ENCODE results near the gene AK1. TPM values are rescaled to one million over a fixed set of nuclear protein-coding genes. Genes with fewer than 3 reads are reported as not detected.

The AK1 gene
- total RNA-seq, 1 experiment from 2014 or later: 84.5 TPM

GRCh38 chr9:127856094-127856728 is 21.3 kb downstream of the AK1 start:
- Histone ChIP-seq H3K36me3 (ENCODE audit: low read depth) (no peaks in the 10 kb centered on the region), H3F3A (ENCODE audit: insufficient read depth, low read depth) (peaks cover 5% of the 10 kb centered on the region; the same call in 1 of the 2 replicates), H3K27ac (no peak overlapping the region), H3K27me3 (ENCODE audit: insufficient read depth, low read depth) (no peaks in the 10 kb centered on the region), H3K9me2 (ENCODE audit: insufficient read depth) (no peaks in the 10 kb centered on the region), H3K4me3 (no peak overlapping the region), H3K4me2 (no peak overlapping the region), H2AFZ (no peak overlapping the region), H3K9me3 (ENCODE audit: insufficient read depth, low read depth) (no peaks in the 10 kb centered on the region), H4K20me1 (ENCODE audit: insufficient read depth) (no peaks in the 10 kb centered on the region), H3K4me1 (replicated peaks; ENCODE audit: insufficient read depth) (peaks cover 16% of the 10 kb centered on the region), H3K79me2 (ENCODE audit: low read depth) (no peaks in the 10 kb centered on the region)
- no TSS peak for BruUV-seq (replicated peaks)
- no peak for DNase-seq
- intact Hi-C loops (cut with micrococcal nuclease; ENCODE audit: unreplicated experiment): no loop called here
- TF ChIP-seq EZH2 (IDR thresholded peaks at IDR 0.05; ENCODE audit: low read depth): no peak
- TF ChIP-seq CTCF (conservative IDR thresholded peaks at IDR 0.05): no peak
- POLR2A ChIA-PET (ENCODE audit: unreplicated experiment): no interaction called here
- CTCF ChIA-PET: interaction anchor here (0.6 kb wide), 1 partner anchor 58 kb away, joined by 4 read pairs; no protein-coding TSS in a partner anchor

GRCh38 chr9:127855522-127855921 is 22.0 kb downstream of the AK1 start:
- CTCF ChIA-PET: interaction anchor here (0.6 to 1.6 kb wide), 2 partner anchors 18 to 57 kb away, joined by 3 to 4 read pairs; no protein-coding TSS in a partner anchor
- H3K27ac ChIP-seq: no peak overlapping the region
- POLR2A ChIA-PET (ENCODE audit: unreplicated experiment): interaction anchor here (1.0 kb wide), 1 partner anchor 54 kb away, joined by 21 read pairs; no protein-coding TSS in a partner anchor

GRCh38 chr9:127854960-127855359 is 22.5 kb downstream of the AK1 start:
- Histone ChIP-seq H3K79me2 (ENCODE audit: low read depth) (no peaks in the 10 kb centered on the region), H4K20me1 (ENCODE audit: insufficient read depth) (no peaks in the 10 kb centered on the region), H3K4me1 (replicated peaks; ENCODE audit: insufficient read depth) (peaks cover 16% of the 10 kb centered on the region), H3K4me2 (peak overlapping the region; percentile 81), H3K27ac (no peak overlapping the region), H2AFZ (no peak overlapping the region), H3K36me3 (ENCODE audit: low read depth) (no peaks in the 10 kb centered on the region), H3F3A (ENCODE audit: insufficient read depth, low read depth) (peaks cover 5% of the 10 kb centered on the region; the same call in 1 of the 2 replicates), H3K9me3 (ENCODE audit: insufficient read depth, low read depth) (peaks cover 2% of the 10 kb centered on the region; the same call in 1 of the 2 replicates), H3K27me3 (ENCODE audit: insufficient read depth, low read depth) (no peaks in the 10 kb centered on the region), H3K9me2 (ENCODE audit: insufficient read depth) (no peaks in the 10 kb centered on the region), H3K4me3 (no peak overlapping the region; the same call in 1 of the 2 replicates)
- no peak for TF ChIP-seq EZH2 (IDR thresholded peaks at IDR 0.05; ENCODE audit: low read depth)
- intact Hi-C loops (cut with micrococcal nuclease; ENCODE audit: unreplicated experiment): loop anchor here (1.0 to 2.0 kb wide), 2 partner anchors 16 to 52 kb away; no protein-coding TSS in a partner anchor
- ChIA-PET POLR2A (ENCODE audit: unreplicated experiment) (interaction anchor here (0.5 to 1.0 kb wide), 4 partner anchors 54 to 1058 kb away, joined by 3 to 21 read pairs (median 3); no protein-coding TSS in a partner anchor), CTCF (interaction anchor here (1.0 to 1.6 kb wide), 3 partner anchors 14 to 69 kb away, joined by 3 to 4 read pairs (median 3); partner anchors contain the start of gene CDK9)
- no TSS peak for BruUV-seq (replicated peaks)
- no peak for DNase-seq

More at GRCh38 chr9:127855522-127855921, 22.0 kb downstream of the AK1 start:
- H2AFZ ChIP-seq: no peak overlapping the region
- peaks cover 5% of the 10 kb centered on the region; the same call in 1 of the 2 replicates for H3F3A ChIP-seq (ENCODE audit: insufficient read depth, low read depth)
- no peak for TF ChIP-seq EZH2 (IDR thresholded peaks at IDR 0.05; ENCODE audit: low read depth)
- no peak for TF ChIP-seq CTCF (conservative IDR thresholded peaks at IDR 0.05)
- no peaks in the 10 kb centered on the region for H3K27me3 ChIP-seq (ENCODE audit: insufficient read depth, low read depth)
- DNase-seq: no peak
- no peaks in the 10 kb centered on the region for H3K79me2 ChIP-seq (ENCODE audit: low read depth)
- intact Hi-C loops (cut with micrococcal nuclease; ENCODE audit: unreplicated experiment): loop anchor here (2.0 kb wide), 1 partner anchor 17 kb away; no protein-coding TSS in a partner anchor
- H3K4me2 ChIP-seq: no peak overlapping the region
- no TSS peak for BruUV-seq (replicated peaks)
- no peaks in the 10 kb centered on the region for H3K9me2 ChIP-seq (ENCODE audit: insufficient read depth)
- no peaks in the 10 kb centered on the region for H3K36me3 ChIP-seq (ENCODE audit: low read depth)
- no peaks in the 10 kb centered on the region for H4K20me1 ChIP-seq (ENCODE audit: insufficient read depth)
- no peak overlapping the region for H3K4me3 ChIP-seq
- no peaks in the 10 kb centered on the region for H3K9me3 ChIP-seq (ENCODE audit: insufficient read depth, low read depth)
- peaks cover 16% of the 10 kb centered on the region for H3K4me1 ChIP-seq (replicated peaks; ENCODE audit: insufficient read depth)

Data from PC-9 (cell line).